HG02884 (cell line): Measurements from ENCODE around the gene CIT.
A peak's percentile ranks its signal among the peaks of the same experiment; 100 is the strongest.
"Not testable (repeated sequence)": the region's sequence is repeated elsewhere in the genome, so short reads cannot be mapped to it uniquely, and the experiment has no call there.

Source experiments
- ATAC-seq: cut with Tn5 transposase; IDR thresholded peaks from one replicate; pipeline ENCODE4 v1.9.1; 2021; ENCODE audit warnings: mild to moderate bottlenecking, moderate library complexity; ENCODE audit not compliant: unreplicated experiment

The CIT gene, protein sequence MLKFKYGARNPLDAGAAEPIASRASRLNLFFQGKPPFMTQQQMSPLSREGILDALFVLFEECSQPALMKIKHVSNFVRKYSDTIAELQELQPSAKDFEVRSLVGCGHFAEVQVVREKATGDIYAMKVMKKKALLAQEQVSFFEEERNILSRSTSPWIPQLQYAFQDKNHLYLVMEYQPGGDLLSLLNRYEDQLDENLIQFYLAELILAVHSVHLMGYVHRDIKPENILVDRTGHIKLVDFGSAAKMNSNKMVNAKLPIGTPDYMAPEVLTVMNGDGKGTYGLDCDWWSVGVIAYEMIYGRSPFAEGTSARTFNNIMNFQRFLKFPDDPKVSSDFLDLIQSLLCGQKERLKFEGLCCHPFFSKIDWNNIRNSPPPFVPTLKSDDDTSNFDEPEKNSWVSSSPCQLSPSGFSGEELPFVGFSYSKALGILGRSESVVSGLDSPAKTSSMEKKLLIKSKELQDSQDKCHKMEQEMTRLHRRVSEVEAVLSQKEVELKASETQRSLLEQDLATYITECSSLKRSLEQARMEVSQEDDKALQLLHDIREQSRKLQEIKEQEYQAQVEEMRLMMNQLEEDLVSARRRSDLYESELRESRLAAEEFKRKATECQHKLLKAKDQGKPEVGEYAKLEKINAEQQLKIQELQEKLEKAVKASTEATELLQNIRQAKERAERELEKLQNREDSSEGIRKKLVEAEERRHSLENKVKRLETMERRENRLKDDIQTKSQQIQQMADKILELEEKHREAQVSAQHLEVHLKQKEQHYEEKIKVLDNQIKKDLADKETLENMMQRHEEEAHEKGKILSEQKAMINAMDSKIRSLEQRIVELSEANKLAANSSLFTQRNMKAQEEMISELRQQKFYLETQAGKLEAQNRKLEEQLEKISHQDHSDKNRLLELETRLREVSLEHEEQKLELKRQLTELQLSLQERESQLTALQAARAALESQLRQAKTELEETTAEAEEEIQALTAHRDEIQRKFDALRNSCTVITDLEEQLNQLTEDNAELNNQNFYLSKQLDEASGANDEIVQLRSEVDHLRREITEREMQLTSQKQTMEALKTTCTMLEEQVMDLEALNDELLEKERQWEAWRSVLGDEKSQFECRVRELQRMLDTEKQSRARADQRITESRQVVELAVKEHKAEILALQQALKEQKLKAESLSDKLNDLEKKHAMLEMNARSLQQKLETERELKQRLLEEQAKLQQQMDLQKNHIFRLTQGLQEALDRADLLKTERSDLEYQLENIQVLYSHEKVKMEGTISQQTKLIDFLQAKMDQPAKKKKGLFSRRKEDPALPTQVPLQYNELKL (N-terminal part only)

DNA sequence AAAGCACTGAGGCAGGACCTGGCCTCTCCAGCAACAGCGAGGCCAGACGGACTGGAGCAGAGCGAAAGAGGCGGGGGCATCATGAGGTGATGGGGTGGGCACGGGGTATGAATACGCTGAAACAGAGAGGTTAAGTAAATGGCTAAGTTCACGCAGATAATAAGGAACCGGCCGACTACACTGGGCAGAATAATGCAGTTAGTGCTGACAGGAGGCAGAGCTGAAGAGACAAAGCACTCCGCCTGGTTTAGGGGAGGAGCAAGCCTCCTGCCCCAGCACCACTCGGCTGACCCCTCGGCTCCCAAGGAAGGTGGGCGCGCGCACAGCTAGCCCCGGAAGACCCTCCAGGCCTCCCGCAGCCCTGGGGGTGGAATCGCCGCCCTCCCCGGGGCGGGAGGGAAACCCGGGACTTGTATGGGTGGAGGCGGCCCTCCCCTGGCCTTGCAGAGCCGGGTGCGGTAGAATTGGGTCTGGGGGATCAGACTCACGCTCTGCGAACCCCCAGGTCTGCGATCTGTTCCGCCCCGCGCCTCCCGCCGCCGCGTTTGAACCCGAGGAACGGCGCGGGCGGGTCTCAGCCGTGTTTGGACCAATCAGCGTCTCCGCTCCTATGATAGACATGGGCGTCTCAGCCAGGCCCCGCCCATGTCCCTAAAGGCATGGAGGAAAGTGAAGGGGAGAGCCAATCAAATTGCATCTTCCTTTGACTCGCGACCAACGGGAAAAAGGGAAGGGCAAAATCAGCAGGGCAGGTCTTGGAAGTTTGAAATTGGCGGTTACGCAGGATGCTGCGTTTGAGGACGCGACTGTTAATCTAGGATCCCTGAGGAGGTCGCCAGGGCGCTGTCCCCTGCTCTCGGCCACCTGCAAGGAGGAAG lies at the start of gene CIT:
Gene CIT (minus strand): TSS at position 560 of the 878 bp plus-strand sequence. CDS start 1,152 bp downstream, outside the sequence.
- peak; percentile 99 for ATAC-seq

DNA sequence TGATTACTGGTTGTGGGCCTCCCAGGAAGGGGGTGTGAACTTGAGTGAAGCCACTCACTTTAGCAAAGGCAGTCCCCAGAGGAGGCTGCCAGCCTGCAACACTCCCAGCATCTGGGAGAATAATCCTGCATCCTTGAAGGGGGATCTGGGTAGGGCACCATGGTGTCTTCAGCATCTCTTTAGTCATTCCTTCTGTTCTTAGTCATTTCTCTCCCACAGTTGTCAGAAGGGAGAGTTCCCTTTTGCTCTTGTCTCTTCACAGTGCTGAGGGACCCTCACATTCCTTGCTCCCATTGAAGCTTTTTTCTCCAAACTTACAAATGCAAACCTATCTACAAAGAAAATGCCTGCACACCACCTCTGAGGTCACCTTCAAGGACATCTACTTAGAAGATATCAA lies 48.1 kb upstream of the CIT start:
- no peak for ATAC-seq

GRCh38 chr12:119920064-119920463 lies 42.9 kb upstream of the CIT start:
- ATAC-seq, result no peak

GRCh38 chr12:119915894-119916510 lies 38.9 kb upstream of the CIT start:
- ATAC-seq, result no peak

- ATAC-seq, result no peak
Measured at GRCh38 chr12:119914666-119915065, 37.5 kb upstream of the CIT start.

DNA sequence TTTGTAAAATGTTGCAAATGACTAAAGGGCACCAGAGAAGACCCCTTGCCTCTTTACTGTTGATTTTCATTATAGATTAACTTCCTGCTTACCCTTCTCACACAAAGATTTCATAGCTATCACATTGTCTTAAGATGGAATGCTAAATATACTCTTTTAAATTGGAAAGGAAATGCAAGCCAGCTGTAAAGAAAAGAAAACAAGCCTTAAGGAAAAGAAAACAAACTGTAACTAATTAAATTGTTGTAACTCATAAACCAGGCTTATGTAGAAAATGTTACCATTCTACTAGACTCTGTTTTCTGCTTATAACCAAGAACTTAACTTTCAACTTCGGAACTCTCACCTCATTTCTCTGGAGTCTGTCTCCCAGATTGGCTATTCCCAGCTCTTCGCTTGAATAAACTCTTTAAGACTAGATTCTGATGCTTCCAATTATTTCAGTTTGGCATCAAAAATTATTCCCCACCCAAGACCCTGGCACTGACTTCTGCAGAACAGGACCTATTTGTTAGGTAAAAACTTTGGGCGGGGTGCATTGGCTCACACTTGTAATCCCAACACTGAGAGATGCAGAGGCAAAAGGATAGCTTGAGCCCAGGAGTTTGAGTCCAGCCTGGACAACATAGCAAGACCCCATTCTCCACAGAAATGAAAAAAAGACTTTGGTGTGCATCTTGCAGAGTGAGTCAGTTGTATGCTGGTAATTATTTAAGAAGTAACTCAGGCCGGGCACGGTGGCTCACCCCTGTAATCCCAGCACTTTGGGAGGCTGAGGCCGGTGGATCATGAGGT lies 36.6 kb upstream of the CIT start:
- no peak for ATAC-seq

GRCh38 chr12:119911182-119911581 lies 34.1 kb upstream of the CIT start:
- no peak for ATAC-seq

DNA sequence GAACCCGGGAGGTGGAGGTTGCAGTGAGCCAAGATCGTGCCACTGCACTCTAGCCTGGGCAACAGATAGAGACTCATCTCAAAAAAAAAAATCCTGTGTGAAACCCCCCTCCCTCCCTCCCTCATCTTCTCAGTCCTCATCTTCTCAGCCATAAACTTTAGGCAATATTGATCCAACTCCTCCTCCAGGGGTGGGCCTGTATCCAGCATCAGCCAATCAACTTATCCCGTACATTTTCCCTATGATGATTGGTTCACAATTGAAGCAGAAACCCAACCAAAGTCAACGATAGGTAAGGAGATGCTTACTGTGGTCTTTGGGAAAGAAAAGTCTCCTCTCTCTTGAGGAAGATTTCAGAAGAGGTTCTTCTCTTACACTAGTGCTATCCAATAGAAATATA lies 33.5 kb upstream of the CIT start:
- no peak for ATAC-seq

GRCh38 chr12:119902084-119902509 lies 25.0 kb upstream of the CIT start:
- ATAC-seq, result peak; percentile 79

DNA sequence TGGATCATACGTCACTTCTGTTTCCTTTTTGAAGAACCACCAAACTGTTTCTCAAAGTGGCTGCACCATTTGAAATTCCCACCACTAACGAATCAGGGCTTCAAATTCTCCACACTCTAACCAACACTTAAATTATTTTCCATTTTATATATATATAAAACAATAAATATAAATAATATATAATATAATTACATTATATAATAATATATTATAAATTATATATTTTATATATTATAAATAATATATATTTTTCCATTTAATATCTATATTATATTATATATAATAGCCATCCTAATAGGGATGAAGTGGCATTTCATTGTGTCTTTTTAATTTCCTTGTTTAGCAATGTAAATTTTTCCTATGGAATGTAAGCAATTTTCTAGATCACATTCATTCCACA lies 24.6 kb upstream of the CIT start:
- no peak for ATAC-seq

DNA sequence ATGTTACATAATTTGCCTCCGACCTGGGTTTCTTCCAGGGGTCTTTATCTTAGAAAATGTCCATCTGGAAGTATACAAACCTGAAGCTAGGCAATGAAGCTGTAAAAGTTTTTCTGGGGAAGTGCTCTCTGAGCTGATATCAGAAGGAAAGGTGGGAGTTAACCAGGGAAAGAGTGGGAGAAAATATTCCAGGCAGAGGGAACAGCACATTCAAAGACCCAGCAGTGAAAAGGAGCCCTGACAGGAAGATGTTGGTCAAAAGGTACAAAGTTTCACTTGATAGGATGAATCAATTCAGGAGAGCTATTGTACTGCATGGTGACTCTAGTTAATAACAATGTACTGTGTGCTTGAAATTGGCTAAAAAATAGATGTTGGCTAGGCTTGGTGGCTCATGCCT lies 17.8 kb upstream of the CIT start:
- no peak for ATAC-seq

- not testable (repeated sequence) for ATAC-seq
Measured at GRCh38 chr12:119892611-119893010, 15.5 kb upstream of the CIT start.

DNA sequence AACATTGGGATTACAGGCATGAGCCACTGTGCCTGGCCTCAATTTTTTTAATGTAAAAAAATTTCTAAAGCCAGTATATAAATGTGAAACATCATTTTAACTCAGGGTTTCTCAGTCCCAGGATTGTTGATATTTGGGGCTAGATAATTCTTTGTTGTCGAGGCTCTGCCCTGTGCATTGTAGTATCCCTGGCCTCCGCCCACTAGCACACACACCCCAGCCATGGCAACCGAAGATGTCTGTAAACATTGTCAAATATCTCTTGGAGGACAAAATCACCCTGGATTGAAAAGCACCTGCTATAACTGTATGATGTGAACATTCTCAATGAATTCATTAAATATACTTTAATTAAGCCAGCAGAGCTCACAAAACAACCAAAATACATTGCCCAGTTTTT lies 8.4 kb upstream of the CIT start:
- no peak for ATAC-seq

DNA sequence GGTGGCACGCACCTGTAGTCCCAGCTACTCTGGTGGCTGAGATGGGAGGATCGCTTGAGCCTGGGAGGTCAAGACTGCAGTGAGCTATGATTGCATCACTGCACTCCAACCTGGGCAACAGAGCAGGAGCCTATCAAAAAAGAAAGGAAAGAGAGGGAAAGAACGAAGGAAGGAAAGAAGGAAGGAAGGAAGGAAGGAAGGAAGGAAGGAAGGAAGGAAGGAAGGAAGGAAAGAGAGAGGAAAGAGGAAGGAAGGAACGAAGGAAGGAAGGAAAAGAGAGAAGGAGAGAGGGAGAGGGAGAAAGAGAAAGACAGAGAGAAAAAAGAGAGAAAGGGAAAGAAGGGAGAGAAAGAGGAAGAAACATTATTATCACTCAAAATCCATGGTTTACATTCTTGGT lies 6.7 kb upstream of the CIT start:
- ATAC-seq, result not testable (repeated sequence)

GRCh38 chr12:119883237-119883636 lies 6.1 kb upstream of the CIT start:
- no peak for ATAC-seq

- peak; percentile 57 for ATAC-seq
Measured at GRCh38 chr12:119877639-119877948, 474 bp upstream of the CIT start.

DNA sequence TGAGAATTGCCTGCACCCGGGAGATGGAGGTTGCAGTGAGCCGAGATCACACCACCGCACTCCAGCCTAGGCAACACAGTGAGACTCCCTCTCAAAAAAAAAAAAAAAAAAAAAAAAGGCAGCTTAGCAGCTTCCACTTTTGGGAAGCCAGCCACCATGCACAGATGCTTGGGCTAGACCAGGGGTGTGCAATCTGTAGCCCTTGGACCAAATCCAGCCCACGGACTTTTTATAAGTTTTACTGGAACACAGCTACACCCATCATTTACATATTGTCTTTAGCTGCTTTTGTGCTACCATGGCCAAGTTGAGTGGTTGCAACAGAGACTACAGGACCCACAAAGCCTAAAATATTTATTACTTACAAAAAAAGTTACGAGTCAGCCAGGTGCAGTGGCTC lies 6.7 kb downstream of the CIT start:
- ATAC-seq, result no peak

- ATAC-seq, result no peak
Measured at GRCh38 chr12:119869720-119870119, 7.4 kb downstream of the CIT start.

DNA sequence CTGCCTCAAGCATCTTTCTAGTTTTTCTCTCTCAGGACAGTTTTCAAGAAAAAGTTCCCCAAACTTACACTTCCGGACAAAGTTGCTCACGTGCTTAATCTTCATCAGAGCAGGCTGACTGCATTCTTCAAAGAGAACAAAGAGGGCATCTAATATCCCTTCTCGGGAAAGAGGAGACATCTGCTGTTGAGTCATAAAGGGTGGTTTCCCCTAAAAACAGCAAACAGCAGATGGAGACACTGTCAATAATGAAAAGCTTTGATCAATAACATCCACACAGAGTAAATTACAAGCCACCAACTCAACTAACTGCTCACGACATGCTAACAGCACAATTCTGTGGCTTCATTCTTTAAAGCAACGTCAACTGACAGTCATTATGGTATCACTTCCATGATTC lies 8.1 kb downstream of the CIT start:
- ATAC-seq, result no peak
